Left renal pelvis (tissue), 4 donors: ENCODE measurements around the gene TOP1. TPM values are rescaled to one million over a fixed set of nuclear protein-coding genes. Genes with fewer than 3 reads are reported as not detected.

ENCODE experiments used
- polyA plus RNA-seq, 4 donors: library from polyadenylated mRNA; unstranded; fragments of 120-200 nt; gene quantifications; one replicate each; pipeline ENCODE4 v1.2.1, GENCODE V29; 2013; ENCODE audit not compliant: insufficient read length in 4 of 4

The TOP1 gene
- polyA plus RNA-seq, 4 donors: 78.2 to 129 (median 117) TPM

Other genes with a start within 250 kb of the TOP1 start
- gene PLCG1, start 108.7 kb downstream of the TOP1 start, polyA plus RNA-seq: 100 to 1,000 TPM; 110 to 202 (median 144) TPM